ENCODE measurements around the gene ARHGEF4.

Gene ARHGEF4

DNA sequence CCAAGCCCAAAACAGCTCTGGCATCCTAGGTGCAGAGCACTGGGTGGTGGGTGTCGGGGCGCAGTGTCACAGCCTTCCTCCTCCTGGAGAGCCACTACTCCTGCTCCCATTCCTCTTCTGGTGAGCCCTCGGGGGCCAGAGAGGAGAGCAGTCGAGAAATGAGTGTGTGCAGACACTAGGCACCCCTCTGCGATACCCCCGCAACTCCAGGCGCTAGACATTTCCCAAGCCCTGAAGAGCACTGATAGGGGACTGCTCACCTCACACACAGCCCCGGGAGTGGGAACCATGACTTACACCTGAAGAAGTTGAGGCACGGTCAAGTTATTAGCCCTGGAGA, 202.4 kb downstream of the ARHGEF4 start:
- no peak for TF ChIP-seq ZNF274 (IDR thresholded peaks at IDR 0.05; ENCODE audit: low read depth, low read length)
- no peak overlapping the region for H3K4me3 ChIP-seq (ENCODE audit: low read length)

DNA sequence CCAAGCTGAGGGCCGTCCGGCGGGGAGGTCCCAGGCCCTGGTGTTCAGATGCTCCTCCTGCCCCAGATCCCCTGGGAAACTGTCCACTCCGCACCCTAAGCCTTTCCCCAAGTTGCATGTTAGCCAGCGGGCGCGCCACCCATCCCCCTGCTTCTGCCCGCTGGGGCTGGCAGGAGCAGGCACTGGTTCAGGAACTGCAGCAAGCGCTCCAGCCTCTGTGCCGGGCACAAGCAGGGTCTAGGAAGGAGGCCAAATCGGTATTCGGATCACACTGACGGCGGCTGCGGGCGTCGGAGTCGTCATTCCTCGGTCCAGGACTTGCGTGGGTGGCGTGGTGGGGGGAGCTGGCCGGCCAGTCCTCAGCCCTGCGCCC, 202.8 kb downstream of the ARHGEF4 start:
- TF ChIP-seq ZNF274 (IDR thresholded peaks at IDR 0.05; ENCODE audit: low read depth, low read length) = no peak
- H3K4me3 ChIP-seq (ENCODE audit: low read length) = no peak overlapping the region

DNA sequence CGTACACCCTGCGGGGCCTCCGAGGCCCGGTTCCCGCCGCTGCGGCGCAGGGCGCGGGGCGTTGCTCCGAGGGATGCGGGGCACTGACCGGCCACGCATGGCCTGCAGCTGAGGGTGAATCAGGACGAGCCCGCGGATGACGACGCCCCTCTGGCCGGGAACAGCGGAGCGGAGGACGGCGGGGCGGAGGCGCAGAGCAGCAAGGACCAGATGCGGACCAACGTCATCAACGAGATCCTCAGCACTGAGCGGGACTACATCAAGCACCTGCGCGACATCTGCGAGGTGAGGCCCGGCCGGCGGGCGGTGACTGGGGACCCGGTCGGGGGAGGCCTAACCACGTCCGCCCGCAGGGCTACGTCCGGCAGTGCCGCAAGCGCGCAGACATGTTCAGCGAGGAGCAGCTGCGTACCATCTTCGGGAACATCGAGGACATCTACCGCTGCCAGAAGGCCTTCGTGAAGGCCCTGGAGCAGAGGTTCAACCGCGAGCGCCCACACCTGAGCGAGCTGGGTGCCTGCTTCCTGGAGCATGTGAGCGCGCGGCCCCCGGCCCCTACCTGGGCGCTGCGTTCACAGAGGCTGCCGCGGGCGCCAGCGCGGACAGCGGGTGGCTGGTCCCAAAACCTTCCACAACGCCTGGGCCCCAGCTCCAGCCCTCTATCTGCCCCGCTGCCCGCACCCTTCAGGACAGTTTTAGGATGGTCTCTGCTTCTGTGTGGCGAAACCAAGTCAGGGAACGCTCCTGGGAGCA, 203.4 kb downstream of the ARHGEF4 start:
- no peak for TF ChIP-seq ZNF274 (IDR thresholded peaks at IDR 0.05; ENCODE audit: low read depth, low read length)

DNA sequence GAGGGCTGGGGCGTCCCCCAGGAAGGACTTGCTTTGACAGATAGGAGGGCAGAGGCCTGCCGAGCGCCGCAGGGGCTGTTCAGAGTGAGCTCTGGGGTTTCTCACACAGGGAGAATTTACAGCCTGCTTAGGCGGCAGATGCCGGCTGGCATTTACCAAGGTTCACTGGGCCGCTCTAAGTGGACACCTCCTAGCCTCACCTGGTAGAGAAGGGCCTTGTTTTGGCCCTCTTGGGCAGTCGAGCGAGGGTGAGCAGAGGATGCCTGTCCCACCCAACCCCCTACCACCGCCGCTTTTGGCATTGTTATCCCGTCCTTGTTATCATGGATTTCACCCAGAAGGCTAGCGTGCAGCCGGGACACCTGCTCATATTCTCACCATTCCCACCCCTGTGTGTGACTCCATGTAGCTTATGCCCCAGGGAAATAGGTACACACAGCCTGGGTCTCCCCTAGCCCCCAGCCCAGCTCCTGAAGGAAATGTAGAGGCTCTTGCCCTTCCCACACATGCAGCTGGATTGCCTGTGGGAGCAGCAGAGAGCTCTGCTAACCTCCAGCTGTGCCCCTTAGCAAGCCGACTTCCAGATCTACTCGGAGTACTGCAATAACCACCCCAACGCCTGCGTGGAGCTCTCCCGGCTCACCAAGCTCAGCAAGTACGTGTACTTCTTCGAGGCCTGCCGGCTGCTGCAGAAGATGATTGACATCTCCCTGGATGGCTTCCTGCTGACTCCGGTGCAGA, 204.1 kb downstream of the ARHGEF4 start:
- TF ChIP-seq ZNF274 (IDR thresholded peaks at IDR 0.05; ENCODE audit: low read depth, low read length) = no peak
- no peak overlapping the region for H3K4me3 ChIP-seq (ENCODE audit: low read length)

More for the DNA sequence above, 203.4 kb downstream of the ARHGEF4 start:
- H3K4me3 ChIP-seq (ENCODE audit: low read length) = no peak overlapping the region

DNA sequence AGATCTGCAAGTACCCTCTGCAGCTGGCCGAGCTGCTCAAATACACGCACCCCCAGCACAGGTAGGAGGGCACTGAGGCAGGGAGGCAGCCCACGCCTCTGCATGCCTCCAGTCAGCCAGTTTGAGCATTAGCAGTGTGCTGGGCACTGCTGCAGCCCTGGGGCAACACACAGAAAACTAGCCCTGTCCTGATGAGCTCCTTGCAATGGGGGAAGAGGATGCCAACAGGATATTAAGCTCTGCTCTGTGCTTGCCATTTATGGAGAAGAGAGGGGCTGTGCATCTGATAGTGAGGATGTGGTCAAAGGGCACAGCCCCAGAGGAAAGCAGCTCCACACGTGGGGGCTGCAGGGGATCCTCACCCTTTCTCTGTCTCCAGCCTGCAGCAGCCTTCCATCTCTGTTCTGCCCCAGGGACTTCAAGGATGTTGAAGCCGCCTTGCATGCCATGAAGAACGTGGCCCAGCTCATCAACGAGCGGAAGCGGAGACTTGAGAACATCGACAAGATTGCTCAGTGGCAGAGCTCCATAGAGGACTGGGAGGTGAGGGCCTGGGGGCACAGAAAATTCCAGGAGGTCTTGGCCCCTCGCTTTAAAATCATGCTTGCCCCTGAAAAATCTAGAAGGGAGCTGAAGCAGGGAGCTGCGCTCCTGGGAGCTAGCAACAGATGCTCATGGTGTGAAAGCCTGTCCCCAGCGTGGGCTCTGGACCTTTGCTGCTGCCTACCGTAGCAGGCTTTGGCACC, 204.9 kb downstream of the ARHGEF4 start:
- no peak for TF ChIP-seq ZNF274 (IDR thresholded peaks at IDR 0.05; ENCODE audit: low read depth, low read length)
- H3K4me3 ChIP-seq (ENCODE audit: low read length) = no peak overlapping the region

DNA sequence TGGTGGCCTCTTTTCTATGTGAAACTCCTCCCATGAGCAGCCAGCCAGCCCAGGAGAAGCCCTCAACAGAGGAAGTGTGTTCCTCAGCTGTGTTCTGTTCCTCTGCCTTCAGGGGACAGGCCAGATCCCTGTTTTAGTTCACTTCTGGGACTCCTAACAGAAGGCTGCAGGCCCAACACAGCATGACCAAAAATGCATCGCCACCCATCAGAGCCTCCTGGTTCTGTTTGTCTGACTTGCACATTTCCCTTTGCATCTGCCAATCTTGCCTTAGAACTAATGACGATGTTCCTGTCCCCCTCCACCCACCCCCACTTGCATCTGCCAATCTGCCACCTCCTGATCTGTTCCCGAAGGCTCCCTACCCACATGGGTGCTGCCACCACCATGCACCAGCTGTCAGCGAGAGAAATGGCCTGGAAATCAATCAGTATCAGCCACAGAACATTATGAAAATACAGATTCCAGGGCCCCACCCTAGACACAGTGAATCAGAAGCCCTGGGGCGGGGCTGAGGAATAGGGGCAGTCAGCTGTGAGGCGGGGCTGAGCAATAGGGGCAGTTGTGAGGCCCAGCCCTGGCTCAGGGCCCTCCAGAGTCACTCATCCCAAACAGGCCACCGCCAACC, 205.5 kb downstream of the ARHGEF4 start:
- no peak for TF ChIP-seq ZNF274 (IDR thresholded peaks at IDR 0.05; ENCODE audit: low read depth, low read length)
- H3K4me3 ChIP-seq (ENCODE audit: low read length) = no peak overlapping the region

DNA sequence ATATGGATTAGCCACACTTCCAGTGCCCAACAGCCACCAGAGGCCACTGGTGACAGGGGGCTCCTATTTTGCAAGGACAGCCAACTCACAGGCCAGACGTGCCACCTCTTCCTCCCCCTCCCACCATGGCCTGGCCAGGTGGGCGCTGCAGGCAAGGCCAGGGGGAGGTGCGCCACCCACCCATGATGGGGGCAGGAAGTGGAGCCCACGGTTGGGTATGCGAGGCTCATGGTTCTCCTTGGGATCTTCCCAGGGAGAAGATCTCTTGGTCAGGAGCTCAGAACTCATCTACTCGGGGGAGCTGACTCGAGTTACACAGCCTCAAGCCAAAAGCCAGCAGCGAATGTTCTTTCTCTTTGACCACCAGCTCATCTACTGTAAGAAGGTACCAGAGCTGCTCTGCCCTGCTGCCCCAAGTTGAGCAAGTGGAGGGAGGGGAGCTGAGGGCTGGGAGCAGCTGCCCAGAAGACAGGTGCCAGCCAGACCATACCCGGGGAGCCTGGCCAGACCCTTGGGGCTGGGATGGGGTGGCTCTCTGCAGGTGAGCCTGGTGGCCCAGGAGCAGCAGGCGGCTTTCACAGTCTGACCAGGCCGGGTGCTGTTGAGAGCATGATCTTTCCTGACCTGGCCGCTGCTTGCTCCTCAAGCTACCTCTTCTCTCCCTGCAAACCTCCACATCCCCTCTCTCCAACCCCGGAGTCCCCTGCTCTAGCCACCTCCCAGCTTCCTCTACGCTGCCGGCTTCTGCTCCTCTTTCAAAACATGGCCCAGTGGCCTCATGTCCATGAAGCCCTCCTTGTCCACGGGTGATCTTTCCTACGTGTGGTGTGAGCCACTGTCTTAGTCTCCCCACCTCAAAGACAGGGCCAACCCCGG, 206.7 kb downstream of the ARHGEF4 start:
- TF ChIP-seq ZNF274 (IDR thresholded peaks at IDR 0.05; ENCODE audit: low read depth, low read length) = no peak
- H3K4me3 ChIP-seq (ENCODE audit: low read length) = no peak overlapping the region

DNA sequence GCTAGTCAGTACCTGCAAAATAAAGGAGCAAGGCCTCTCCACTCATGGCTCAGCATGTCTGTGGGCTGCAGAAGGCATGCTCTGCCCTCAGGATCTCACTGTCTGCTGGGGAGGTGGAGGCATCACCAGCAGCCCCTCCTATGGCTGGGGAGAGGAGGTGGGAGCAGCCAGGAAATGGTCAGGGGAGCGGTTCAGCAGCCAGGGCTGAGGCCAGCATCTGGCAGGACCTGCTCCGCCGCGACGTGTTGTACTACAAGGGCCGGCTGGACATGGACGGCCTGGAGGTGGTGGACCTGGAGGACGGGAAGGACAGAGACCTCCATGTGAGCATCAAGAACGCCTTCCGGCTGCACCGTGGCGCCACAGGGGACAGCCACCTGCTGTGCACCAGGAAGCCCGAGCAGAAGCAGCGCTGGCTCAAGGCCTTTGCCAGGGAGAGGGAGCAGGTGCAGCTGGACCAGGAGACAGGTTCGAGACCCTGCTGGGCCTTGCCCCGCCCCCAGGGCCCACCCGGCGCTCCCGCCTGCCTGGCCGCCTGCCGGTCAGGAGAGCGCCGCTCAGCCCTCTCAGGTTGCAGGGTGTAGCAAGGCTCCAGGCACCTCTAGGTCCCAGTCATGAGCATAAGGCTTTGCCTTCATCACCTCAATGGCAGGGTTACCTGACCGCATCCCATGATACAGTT, 207.5 kb downstream of the ARHGEF4 start:
- no peak overlapping the region for H3K4me3 ChIP-seq (ENCODE audit: low read length)
- no peak for TF ChIP-seq ZNF274 (IDR thresholded peaks at IDR 0.05; ENCODE audit: low read depth, low read length)

DNA sequence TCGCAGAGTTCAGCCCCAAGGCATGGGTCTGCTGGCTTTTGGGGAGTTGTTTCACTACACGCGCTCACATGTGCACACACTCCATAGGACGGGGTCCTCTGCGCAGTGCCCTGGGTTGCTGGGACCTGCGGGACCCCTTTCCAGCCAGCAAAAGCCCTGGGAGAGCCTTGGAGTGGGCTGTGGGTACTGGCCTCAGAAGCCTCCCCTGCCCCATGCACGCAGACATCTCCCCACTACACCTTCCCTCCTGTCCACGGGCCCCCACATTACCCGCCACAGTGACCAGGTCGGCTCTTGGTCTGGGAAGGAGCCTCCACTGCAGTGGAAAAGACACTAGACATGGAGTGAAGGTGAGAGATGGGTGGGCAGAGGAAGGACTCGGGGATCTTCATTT, 208.0 kb downstream of the ARHGEF4 start:
- no peak for TF ChIP-seq ZNF274 (IDR thresholded peaks at IDR 0.05; ENCODE audit: low read depth, low read length)
- H3K4me3 ChIP-seq (ENCODE audit: low read length) = no peak overlapping the region

DNA sequence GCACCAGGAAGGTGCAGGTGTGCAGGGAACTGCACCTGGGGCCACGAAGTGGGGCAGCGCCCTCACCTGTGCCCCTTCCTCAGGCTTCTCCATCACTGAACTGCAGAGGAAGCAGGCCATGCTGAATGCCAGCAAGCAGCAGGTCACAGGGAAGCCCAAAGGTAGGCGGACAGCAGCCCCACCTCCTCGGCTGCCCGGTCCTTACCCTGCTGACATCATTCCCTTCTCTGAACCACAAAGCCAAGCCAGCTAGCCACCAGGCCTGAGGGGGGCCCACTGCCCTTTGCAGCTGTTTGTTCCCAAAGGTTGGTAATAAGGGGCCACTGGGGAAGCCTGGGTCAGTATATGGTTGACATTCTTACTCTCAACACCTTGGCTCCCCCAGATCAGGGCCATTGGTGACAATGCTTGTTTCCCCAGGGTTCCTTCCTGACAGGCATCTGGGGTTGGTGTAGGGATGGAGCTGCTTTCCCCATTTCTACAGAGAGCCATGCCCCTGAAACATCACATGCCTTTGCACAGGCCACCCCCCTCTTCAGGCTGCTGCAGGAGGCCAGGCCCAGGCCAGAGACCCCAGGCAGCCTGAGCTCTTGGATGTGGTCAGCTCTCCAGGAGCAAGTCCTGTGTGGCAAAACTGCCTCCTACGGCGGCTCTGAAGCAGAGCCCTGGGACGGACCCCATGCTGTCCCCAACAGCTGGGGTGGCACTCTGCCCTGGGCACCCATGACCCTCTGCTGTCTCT, 208.7 kb downstream of the ARHGEF4 start:
- TF ChIP-seq ZNF274 (IDR thresholded peaks at IDR 0.05; ENCODE audit: low read depth, low read length) = no peak
- H3K4me3 ChIP-seq (ENCODE audit: low read length) = no peak overlapping the region

DNA sequence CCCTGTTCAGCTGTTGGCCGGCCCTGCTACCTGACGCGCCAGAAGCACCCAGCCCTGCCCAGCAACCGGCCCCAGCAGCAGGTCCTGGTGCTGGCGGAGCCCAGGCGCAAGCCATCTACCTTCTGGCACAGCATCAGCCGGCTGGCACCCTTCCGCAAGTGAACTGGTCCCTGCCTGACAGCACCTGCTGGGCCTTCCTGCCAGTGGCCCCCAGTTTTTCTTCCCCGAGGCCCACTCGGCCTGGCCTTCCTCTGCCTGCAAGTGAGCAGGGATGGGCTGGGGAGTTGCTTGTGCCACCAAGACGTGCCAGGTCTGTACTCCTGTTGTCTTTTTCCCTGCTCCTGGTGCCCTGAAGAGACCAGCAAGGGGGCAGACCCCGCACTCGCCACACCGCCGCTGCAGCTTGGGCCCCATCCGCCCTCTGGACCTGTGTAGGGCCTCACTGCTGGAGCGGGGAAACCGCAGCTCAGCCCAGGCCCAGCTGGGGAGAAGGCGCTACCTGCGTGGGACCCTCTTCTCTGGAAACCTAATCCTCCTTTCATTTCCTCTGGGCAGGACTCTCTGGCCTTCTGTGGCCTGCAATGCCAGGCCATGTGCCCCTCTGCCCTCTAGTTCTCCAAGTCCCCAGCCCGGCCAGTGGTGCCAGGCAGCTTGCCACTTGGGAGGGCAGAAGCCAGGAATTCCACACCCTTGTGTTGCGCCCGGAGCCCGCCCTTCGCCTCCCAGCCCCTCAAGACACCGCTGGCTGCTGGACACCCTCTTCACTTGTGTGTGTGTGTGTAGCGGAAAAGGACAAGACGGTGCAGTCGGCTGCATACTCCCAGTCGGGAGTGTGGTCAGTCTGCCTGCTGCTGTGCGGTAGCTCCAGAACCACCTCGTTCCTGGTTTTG, 209.6 kb downstream of the ARHGEF4 start:
- no peak for TF ChIP-seq ZNF274 (IDR thresholded peaks at IDR 0.05; ENCODE audit: low read depth, low read length)
- H3K4me3 ChIP-seq (ENCODE audit: low read length) = no peak overlapping the region

All from GM08714 (cell line).